GM04503 (cell line): ENCODE data around the gene AP4S1.

Source experiments
- DNase-seq: peaks from one replicate; pipeline ENCODE4 v3.0.0-alpha.2; 2012; ENCODE audit warnings: low read depth

AP4S1 gene

GRCh38 chr14:31139301-31139847 is 113.9 kb downstream of the AP4S1 start:
- DNase-seq, result no peak

- no peak for DNase-seq
These were observed 117.1 kb downstream of the AP4S1 start for GRCh38 chr14:31142455-31143087.
